BJ (cell line): ENCODE measurements around the gene ITGAL. TPM values are rescaled to one million over a fixed set of nuclear protein-coding genes. Genes with fewer than 3 reads are reported as not detected.

Experiments
- CTCF ChIA-PET: fragments of 350-600 bp; formaldehyde crosslinking; extraction: SDS; loops from one replicate; lab custom pipeline; 2021; ENCODE audit warnings: antibody characterized with exemption, inconsistent platforms; lab: Yijun Ruan, JAX
- POLR2A ChIA-PET: fragments of 300-600 bp; sonication (Branson Sonifier 250); formaldehyde crosslinking; extraction: SDS; loops from one replicate; lab custom pipeline; 2021; ENCODE audit warnings: antibody characterized with exemption; lab: Charles Lee
- DNase-seq: peaks from one replicate; pipeline ENCODE4 v3.0.0-alpha.2; 2011; ENCODE audit warnings: low read depth
- H3K27me3 ChIP-seq: 2 replicates; pipeline ENCODE4 v1.6.0; 2011; ENCODE audit warnings: low read length; ENCODE audit not compliant: control insufficient read depth, insufficient read depth
- H3K36me3 ChIP-seq: 2 replicates; pipeline ENCODE4 v1.5.1; 2011; ENCODE audit warnings: low read length; ENCODE audit not compliant: control insufficient read depth, insufficient read depth
- H3K4me3 ChIP-seq: 2 replicates; pipeline ENCODE4 v1.5.1; 2011; ENCODE audit warnings: low read depth, mild to moderate bottlenecking, control low read depth, low read length
- CTCF ChIP-seq: IDR thresholded peaks from 2 replicates; pipeline ENCODE4 v1.5.1; 2011; ENCODE audit warnings: low read depth, mild to moderate bottlenecking, control low read depth, inconsistent platforms, low read length, moderate library complexity; ENCODE audit not compliant: insufficient read depth
- polyA plus RNA-seq: library from polyadenylated mRNA; depleted of rRNA; stranded (reverse); fragments of >200 nt; gene quantifications from 2 replicates; pipeline ENCODE4 v1.2.3, GENCODE V29; 2011

Gene ITGAL
- polyA plus RNA-seq, 1 experiment: 0.06 TPM

- Histone ChIP-seq H3K27me3 (no peaks in the 10 kb centered on the region), H3K36me3 (no peaks in the 10 kb centered on the region; the same call in 1 of the 2 replicates), H3K4me3 (peak overlapping the region; percentile 77)
- peak; percentile 48 for TF ChIP-seq CTCF
- POLR2A ChIA-PET: interaction anchor here (1.1 kb wide), 1 partner anchor 278 kb away, joined by 3 read pairs; no protein-coding TSS in a partner anchor
- CTCF ChIA-PET: interaction anchor here (0.9 to 1.3 kb wide), 4 partner anchors 9 to 435 kb away, joined by 3 to 4 read pairs (median 3); partner anchors contain the start of genes TBX6 and ZNF764
- DNase-seq: peak; percentile 74
These were observed 54.5 kb downstream of the ITGAL start for GRCh38 chr16:30526823-30527634.

GRCh38 chr16:30527635-30528178 is 55.2 kb downstream of the ITGAL start:
- no peaks in the 10 kb centered on the region for H3K27me3 ChIP-seq
- no peak for TF ChIP-seq CTCF
- peak overlapping the region; percentile 15; the same call in 1 of the 2 replicates for H3K4me3 ChIP-seq
- DNase-seq: no peak
- ChIA-PET POLR2A (interaction anchor here (1.1 kb wide), 1 partner anchor 277 kb away, joined by 3 read pairs; no protein-coding TSS in a partner anchor), CTCF (interaction anchor here (0.6 to 1.3 kb wide), 5 partner anchors 9 to 1573 kb away, joined by 3 to 4 read pairs (median 3); partner anchors contain the start of genes TBX6 and ZNF764)
- no peaks in the 10 kb centered on the region; the same call in none of the 2 replicates for H3K36me3 ChIP-seq

- POLR2A ChIA-PET: no interaction called here
These were observed 56.4 kb downstream of the ITGAL start for GRCh38 chr16:30528799-30529457.

GRCh38 chr16:30530163-30531037 is 57.9 kb downstream of the ITGAL start:
- Histone ChIP-seq H3K27me3 (no peaks in the 10 kb centered on the region), H3K36me3 (no peaks in the 10 kb centered on the region; the same call in none of the 2 replicates), H3K4me3 (no peak overlapping the region)
- CTCF ChIA-PET: no interaction called here
- DNase-seq: no peak
- no peak for TF ChIP-seq CTCF
- POLR2A ChIA-PET: no interaction called here

More at GRCh38 chr16:30528799-30529457, 56.4 kb downstream of the ITGAL start:
- Histone ChIP-seq H3K36me3 (no peaks in the 10 kb centered on the region; the same call in none of the 2 replicates), H3K4me3 (no peak overlapping the region), H3K27me3 (no peaks in the 10 kb centered on the region)
- no peak for DNase-seq
- CTCF ChIA-PET: interaction anchor here (0.9 to 1.1 kb wide), 2 partner anchors 69 to 80 kb away, joined by 3 read pairs; no protein-coding TSS in a partner anchor
- TF ChIP-seq CTCF: no peak
